ENCODE measurements around the gene WIPF1. TPM values are rescaled to one million over a fixed set of nuclear protein-coding genes. Genes with fewer than 3 reads are reported as not detected.

The WIPF1 gene
- total and polyA plus RNA-seq, 7 experiments from 2014 or later, result 92.3 to 514 (median 329) TPM

DNA sequence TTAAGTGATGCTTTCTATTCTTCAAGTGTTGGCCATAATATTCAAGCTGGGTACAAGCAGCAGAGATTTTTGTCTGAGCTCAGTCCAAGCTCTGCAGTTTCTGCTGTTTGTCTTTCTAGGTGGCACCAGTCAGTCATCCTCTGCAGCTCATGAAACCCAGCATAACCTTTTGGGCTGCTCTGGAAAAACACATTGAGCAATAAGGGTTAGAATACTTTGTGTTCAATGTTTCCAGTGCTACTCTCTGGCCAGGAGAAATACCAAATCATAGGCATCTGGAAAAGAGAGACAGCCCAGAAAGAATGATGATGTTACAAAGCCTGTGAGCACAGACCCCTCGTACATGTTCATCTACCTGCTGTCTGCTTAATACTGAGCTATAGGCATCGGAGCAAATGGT, 19.5 kb upstream of the WIPF1 start:
- DNase-seq (no peak), ATAC-seq (no peak)
- ChIA-PET POLR2A (interaction anchor here (1.0 to 13.0 kb wide), 2 partner anchors 17 to 19 kb away, joined by 3 to 102 read pairs; partner anchors contain the start of gene WIPF1), CTCF (interaction anchor here (0.8 to 3.4 kb wide), 5 partner anchors 11 to 71 kb away, joined by 3 to 15 read pairs (median 5); no protein-coding TSS in a partner anchor)
- Mint-ChIP-seq H3K36me3 (peaks cover 9 to 50% (median 35%) of the 10 kb centered on the region in 5 donors), H3K4me3 (peak overlapping the region; percentile 29 to 81 (median 72)), H3K27ac (peak overlapping the region; percentile 9 to 92 (median 84)), H3K27me3 (no peaks in the 10 kb centered on the region), H3K4me1 (peaks cover 53 to 96% (median 87%) of the 10 kb centered on the region in 7 donors), H3K9me3 (no peaks in the 10 kb centered on the region)
- H3K27ac ChIP-seq (ENCODE audit: low read depth, low read length), result peak overlapping the region; percentile 29
- no peaks in the 10 kb centered on the region for H3K27me3 ChIP-seq (ENCODE audit: control insufficient read depth in 2 of 2, insufficient read depth in 2 of 2, low read length in 2 of 2)
- intact Hi-C loops (cut with micrococcal nuclease), result loop anchor here in 1 of 2 donors (1.0 kb wide), 1 partner anchor 14 kb away; no protein-coding TSS in a partner anchor
- peaks cover 0 to 25% (median 0%) of the 10 kb centered on the region in 3 experiments for H3K36me3 ChIP-seq (ENCODE audit: control insufficient read depth in 2 of 3, insufficient read depth in 3 of 3, low read length in 3 of 3)
- peaks cover 42 to 47% of the 10 kb centered on the region in 2 donors for H3K4me1 ChIP-seq (ENCODE audit: control insufficient read depth in 2 of 2, insufficient read depth in 2 of 2, low read length in 2 of 2)
- H3K9me3 ChIP-seq (ENCODE audit: control insufficient read depth in 2 of 3, low read length in 3 of 3), result no peaks in the 10 kb centered on the region
- no peak overlapping the region for H3K4me3 ChIP-seq (ENCODE audit: low read length)

DNA sequence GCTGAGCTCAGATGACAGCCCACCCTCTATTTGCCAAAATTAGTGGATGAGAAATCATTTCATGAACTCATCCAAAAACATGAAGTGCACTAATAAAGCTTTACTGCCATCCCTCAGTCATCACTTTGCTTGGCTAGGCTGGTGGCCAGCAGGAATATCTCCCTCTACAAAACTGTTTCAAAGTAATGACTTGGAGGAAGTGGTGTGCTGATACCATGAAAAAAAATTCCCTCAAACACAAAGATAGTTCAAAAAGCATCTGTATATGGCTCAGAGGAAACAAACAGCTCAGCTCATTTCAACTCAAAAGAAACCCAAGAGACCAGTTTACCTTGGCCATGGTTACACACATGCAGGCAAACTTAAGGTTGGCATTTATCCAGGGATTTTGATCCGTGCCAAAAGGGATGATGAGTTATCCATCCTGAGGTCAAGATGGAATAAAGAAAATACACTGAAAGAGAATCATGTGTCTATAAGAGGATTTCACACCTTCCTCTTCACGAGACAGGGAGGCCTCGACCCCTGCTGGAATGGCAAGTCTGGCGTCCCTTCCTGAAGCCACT, 18.4 kb upstream of the WIPF1 start:
- Mint-ChIP-seq H3K4me3 (peak overlapping the region in 9 of 10 donors; percentile 29 to 76 (median 48)), H3K27ac (peak overlapping the region; percentile 9 to 92 (median 83)), H3K36me3 (peaks cover 9 to 57% (median 31%) of the 10 kb centered on the region in 5 donors), H3K9me3 (no peaks in the 10 kb centered on the region), H3K4me1 (peaks cover 60 to 100% (median 94%) of the 10 kb centered on the region in 7 donors), H3K27me3 (no peaks in the 10 kb centered on the region)
- H3K4me1 ChIP-seq (ENCODE audit: control insufficient read depth in 2 of 2, insufficient read depth in 2 of 2, low read length in 2 of 2), result peaks cover 50 to 57% of the 10 kb centered on the region in 2 donors
- no peaks in the 10 kb centered on the region for H3K27me3 ChIP-seq (ENCODE audit: control insufficient read depth in 2 of 2, insufficient read depth in 2 of 2, low read length in 2 of 2)
- ChIA-PET POLR2A (interaction anchor here (0.8 to 13.0 kb wide), 7 partner anchors 10 to 122 kb away, joined by 3 to 102 read pairs (median 3); partner anchors contain the start of gene WIPF1), CTCF (interaction anchor here (0.8 to 3.4 kb wide), 5 partner anchors 15 to 153 kb away, joined by 3 to 15 read pairs (median 4); no protein-coding TSS in a partner anchor)
- intact Hi-C loops (cut with micrococcal nuclease), result loop anchor here (1.0 kb wide), 3 partner anchors 8 to 18 kb away; no protein-coding TSS in a partner anchor
- ATAC-seq, result peak; percentile 76
- no peak overlapping the region for H3K4me3 ChIP-seq (ENCODE audit: low read length)
- no peaks in the 10 kb centered on the region for H3K9me3 ChIP-seq (ENCODE audit: control insufficient read depth in 2 of 3, low read length in 3 of 3)
- H3K36me3 ChIP-seq (ENCODE audit: control insufficient read depth in 2 of 3, insufficient read depth in 3 of 3, low read length in 3 of 3), result peaks cover 0 to 21% (median 0%) of the 10 kb centered on the region in 3 experiments
- DNase-seq, result peak in 2 of 9 donors; percentile 34 to 40
- H3K27ac ChIP-seq (ENCODE audit: low read depth, low read length), result peak overlapping the region; percentile 46

DNA sequence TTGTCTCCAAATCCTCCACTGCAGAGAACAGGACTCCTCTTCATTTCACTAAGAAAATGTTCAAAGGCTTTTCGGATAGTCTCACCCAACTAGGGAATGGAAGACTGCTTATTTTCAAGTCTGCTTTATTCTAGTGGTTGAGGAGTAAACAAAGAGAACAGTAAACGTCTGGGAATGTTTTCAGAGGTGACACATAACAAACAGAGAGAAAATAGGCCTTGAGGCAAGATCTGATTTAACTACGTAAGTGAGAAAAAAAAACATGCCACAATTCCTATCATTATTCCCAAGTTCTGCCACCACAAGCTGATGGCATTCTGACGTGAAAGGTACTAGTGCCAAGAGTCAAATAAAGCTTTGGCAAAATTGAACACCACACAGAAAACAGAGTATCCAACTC, 16.7 kb upstream of the WIPF1 start:
- H3K4me3 ChIP-seq (ENCODE audit: low read length), result no peak overlapping the region
- peaks cover 67 to 100% (median 97%) of the 10 kb centered on the region in 7 donors for H3K4me1 Mint-ChIP-seq
- ChIA-PET CTCF (interaction anchor here (0.6 to 3.4 kb wide), 4 partner anchors 14 to 85 kb away, joined by 3 to 15 read pairs (median 8); no protein-coding TSS in a partner anchor), POLR2A (interaction anchor here (0.9 to 13.0 kb wide), 5 partner anchors 11 to 124 kb away, joined by 3 to 102 read pairs (median 5); partner anchors contain the start of gene WIPF1)
- no peaks in the 10 kb centered on the region for H3K27me3 ChIP-seq (ENCODE audit: control insufficient read depth in 2 of 2, insufficient read depth in 2 of 2, low read length in 2 of 2)
- no peak for DNase-seq
- H3K4me1 ChIP-seq (ENCODE audit: control insufficient read depth in 2 of 2, insufficient read depth in 2 of 2, low read length in 2 of 2), result peaks cover 50 to 55% of the 10 kb centered on the region in 2 donors
- no peaks in the 10 kb centered on the region for H3K27me3 Mint-ChIP-seq
- no peak for ATAC-seq
- no peaks in the 10 kb centered on the region for H3K9me3 ChIP-seq (ENCODE audit: control insufficient read depth in 2 of 3, low read length in 3 of 3)
- H3K36me3 Mint-ChIP-seq, result peaks cover 4 to 61% (median 21%) of the 10 kb centered on the region in 5 donors
- intact Hi-C loops (cut with micrococcal nuclease), result no loop called here
- peak overlapping the region in 1 of 10 donors; percentile 33 for H3K4me3 Mint-ChIP-seq
- H3K27ac Mint-ChIP-seq, result peak overlapping the region; percentile 34 to 92 (median 68)
- H3K36me3 ChIP-seq (ENCODE audit: control insufficient read depth in 2 of 3, insufficient read depth in 3 of 3, low read length in 3 of 3), result peaks cover 0 to 18% (median 0%) of the 10 kb centered on the region in 3 experiments
- H3K9me3 Mint-ChIP-seq, result no peaks in the 10 kb centered on the region
- H3K27ac ChIP-seq (ENCODE audit: low read depth, low read length), result no peak overlapping the region

DNA sequence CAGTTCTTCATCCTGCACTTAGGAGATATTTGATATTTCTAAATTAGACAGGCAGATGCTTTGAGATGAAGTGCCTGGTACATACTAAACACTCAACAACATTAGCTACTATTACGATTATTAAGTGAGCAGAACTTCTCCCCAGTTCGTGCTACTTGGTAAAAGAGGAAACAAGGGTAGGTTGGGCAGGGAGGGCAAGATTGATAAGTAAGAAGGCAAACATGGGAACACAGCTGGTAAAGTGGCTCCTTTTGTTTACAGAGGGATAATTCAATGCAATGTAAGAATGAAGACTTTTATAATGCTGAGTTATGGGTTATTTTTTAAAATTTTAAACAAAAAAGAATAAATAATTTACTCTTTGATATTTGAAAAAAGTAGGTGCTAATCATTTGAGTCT, 15.9 kb upstream of the WIPF1 start:
- no peak for DNase-seq
- ChIA-PET POLR2A (interaction anchor here (0.7 to 13.0 kb wide), 6 partner anchors 10 to 124 kb away, joined by 3 to 102 read pairs (median 4); partner anchors contain the start of gene WIPF1), CTCF (interaction anchor here (1.1 to 3.2 kb wide), 4 partner anchors 10 to 73 kb away, joined by 4 to 11 read pairs (median 4); partner anchors contain the start of gene WIPF1)
- H3K36me3 ChIP-seq (ENCODE audit: control insufficient read depth in 2 of 3, insufficient read depth in 3 of 3, low read length in 3 of 3), result peaks cover 0 to 16% (median 0%) of the 10 kb centered on the region in 3 experiments
- Mint-ChIP-seq H3K9me3 (no peaks in the 10 kb centered on the region), H3K36me3 (peaks cover 4 to 57% (median 18%) of the 10 kb centered on the region in 5 donors), H3K27me3 (no peaks in the 10 kb centered on the region), H3K4me3 (peak overlapping the region in 1 of 10 donors; percentile 8), H3K27ac (peak overlapping the region; percentile 53 to 92 (median 79)), H3K4me1 (peaks cover 63 to 100% (median 97%) of the 10 kb centered on the region in 7 donors)
- H3K27me3 ChIP-seq (ENCODE audit: control insufficient read depth in 2 of 2, insufficient read depth in 2 of 2, low read length in 2 of 2), result no peaks in the 10 kb centered on the region
- H3K4me1 ChIP-seq (ENCODE audit: control insufficient read depth in 2 of 2, insufficient read depth in 2 of 2, low read length in 2 of 2), result peaks cover 51 to 58% of the 10 kb centered on the region in 2 donors
- no peak overlapping the region for H3K4me3 ChIP-seq (ENCODE audit: low read length)
- no peaks in the 10 kb centered on the region for H3K9me3 ChIP-seq (ENCODE audit: control insufficient read depth in 2 of 3, low read length in 3 of 3)
- intact Hi-C loops (cut with micrococcal nuclease), result loop anchor here in 1 of 2 donors (1.0 kb wide), 1 partner anchor 9 kb away; no protein-coding TSS in a partner anchor
- peak overlapping the region; percentile 27 for H3K27ac ChIP-seq (ENCODE audit: low read depth, low read length)
- no peak for ATAC-seq

DNA sequence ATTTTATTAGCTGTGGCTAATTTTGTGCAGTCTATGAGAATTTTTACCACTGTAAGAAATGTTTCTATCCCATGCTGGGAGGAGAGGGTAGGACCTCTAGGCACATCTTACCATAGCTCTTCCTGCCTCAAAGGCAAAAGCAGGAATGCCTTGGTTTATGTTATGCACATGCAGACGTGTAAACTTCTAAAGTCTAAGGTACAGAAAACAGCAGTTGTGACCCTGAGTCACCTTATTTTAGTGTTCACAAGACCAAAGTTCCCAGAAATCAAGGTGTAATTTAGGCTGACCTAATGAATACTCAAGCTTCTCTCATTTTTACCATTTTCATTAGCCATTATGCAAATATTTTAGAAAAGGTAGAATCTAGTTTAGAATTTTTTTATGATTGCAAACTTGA, 15.4 kb upstream of the WIPF1 start:
- peaks cover 63 to 100% (median 97%) of the 10 kb centered on the region in 7 donors for H3K4me1 Mint-ChIP-seq
- Histone ChIP-seq H3K4me3 (ENCODE audit: low read length) (no peak overlapping the region), H3K27ac (ENCODE audit: low read depth, low read length) (peak overlapping the region; percentile 27), H3K9me3 (ENCODE audit: control insufficient read depth in 2 of 3, low read length in 3 of 3) (no peaks in the 10 kb centered on the region), H3K4me1 (ENCODE audit: control insufficient read depth in 2 of 2, insufficient read depth in 2 of 2, low read length in 2 of 2) (peaks cover 51 to 58% of the 10 kb centered on the region in 2 donors), H3K27me3 (ENCODE audit: control insufficient read depth in 2 of 2, insufficient read depth in 2 of 2, low read length in 2 of 2) (no peaks in the 10 kb centered on the region), H3K36me3 (ENCODE audit: control insufficient read depth in 2 of 3, insufficient read depth in 3 of 3, low read length in 3 of 3) (peaks cover 0 to 16% (median 0%) of the 10 kb centered on the region in 3 experiments)
- DNase-seq (no peak), ATAC-seq (no peak)
- H3K9me3 Mint-ChIP-seq, result no peaks in the 10 kb centered on the region
- no peaks in the 10 kb centered on the region for H3K27me3 Mint-ChIP-seq
- intact Hi-C loops (cut with micrococcal nuclease), result loop anchor here in 1 of 2 donors (1.0 kb wide), 1 partner anchor 9 kb away; no protein-coding TSS in a partner anchor
- ChIA-PET POLR2A (interaction anchor here (0.6 to 13.0 kb wide), 7 partner anchors 9 to 69 kb away, joined by 3 to 102 read pairs (median 4); partner anchors contain the start of gene WIPF1), CTCF (interaction anchor here (0.8 to 1.4 kb wide), 5 partner anchors 10 to 74 kb away, joined by 3 to 5 read pairs (median 4); partner anchors contain the start of gene WIPF1)
- peak overlapping the region in 7 of 9 donors; percentile 27 to 92 (median 87) for H3K27ac Mint-ChIP-seq
- H3K4me3 Mint-ChIP-seq, result no peak overlapping the region
- H3K36me3 Mint-ChIP-seq, result peaks cover 4 to 55% (median 16%) of the 10 kb centered on the region in 5 donors

DNA sequence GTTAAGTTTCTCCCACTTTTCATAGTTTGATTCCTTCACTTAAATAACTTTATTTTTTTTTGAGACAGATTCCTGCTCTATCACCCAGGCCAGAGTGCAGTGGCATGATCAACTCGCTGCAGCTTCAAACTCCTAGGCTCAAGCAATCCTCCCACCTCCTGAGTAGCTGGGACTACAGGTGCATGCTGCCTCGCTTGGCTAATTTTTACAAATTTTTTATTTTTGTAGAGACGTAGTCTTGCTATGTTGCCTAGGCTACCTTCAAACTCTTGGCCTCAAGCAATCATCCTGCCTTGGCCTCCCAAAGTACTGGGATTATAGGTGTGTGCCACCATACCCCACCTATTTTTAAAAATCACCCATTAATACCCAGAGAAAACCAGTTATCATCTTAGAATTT, 14.2 kb upstream of the WIPF1 start:
- Mint-ChIP-seq H3K4me1 (peaks cover 62 to 99% (median 97%) of the 10 kb centered on the region in 7 donors), H3K27ac (peak overlapping the region; percentile 70 to 96 (median 90)), H3K36me3 (peaks cover 0 to 50% (median 10%) of the 10 kb centered on the region in 5 donors), H3K27me3 (no peaks in the 10 kb centered on the region), H3K9me3 (no peaks in the 10 kb centered on the region), H3K4me3 (peak overlapping the region in 1 of 10 donors; percentile 17)
- peak overlapping the region; percentile 75 for H3K27ac ChIP-seq (ENCODE audit: low read depth, low read length)
- no peak overlapping the region for H3K4me3 ChIP-seq (ENCODE audit: low read length)
- H3K9me3 ChIP-seq (ENCODE audit: control insufficient read depth in 2 of 3, low read length in 3 of 3), result no peaks in the 10 kb centered on the region
- H3K27me3 ChIP-seq (ENCODE audit: control insufficient read depth in 2 of 2, insufficient read depth in 2 of 2, low read length in 2 of 2), result no peaks in the 10 kb centered on the region
- peaks cover 47 to 55% of the 10 kb centered on the region in 2 donors for H3K4me1 ChIP-seq (ENCODE audit: control insufficient read depth in 2 of 2, insufficient read depth in 2 of 2, low read length in 2 of 2)
- ATAC-seq (no peak), DNase-seq (no peak)
- ChIA-PET CTCF (interaction anchor here (1.3 to 1.8 kb wide), 2 partner anchors 14 to 17 kb away, joined by 4 read pairs; partner anchors contain the start of gene WIPF1), POLR2A (interaction anchor here (0.8 to 13.0 kb wide), 4 partner anchors 8 to 74 kb away, joined by 3 to 102 read pairs (median 8); partner anchors contain the start of gene WIPF1)
- intact Hi-C loops (cut with micrococcal nuclease), result no loop called here
- H3K36me3 ChIP-seq (ENCODE audit: control insufficient read depth in 2 of 3, insufficient read depth in 3 of 3, low read length in 3 of 3), result peaks cover 0 to 10% (median 0%) of the 10 kb centered on the region in 3 experiments
